NCI-H146 treated with DMSO at 0.1 percent for 48 hours (cell line): ENCODE results near the gene PTDSS2.
A peak's percentile ranks its signal among the peaks of the same experiment; 100 is the strongest.

Experiments
- DNase-seq: peaks from one replicate; lab custom pipeline; 2025; ENCODE audit not compliant: unreplicated experiment; lab: John Stamatoyannopoulos, UW

The PTDSS2 gene

GRCh38 chr11:445765-446588 is 4.1 kb upstream of the PTDSS2 start:
- DNase-seq = peak; percentile 49

- peak; percentile 84 for DNase-seq
Measured at GRCh38 chr11:446891-447290, 3.2 kb upstream of the PTDSS2 start.

GRCh38 chr11:447923-448731 is 2.0 kb upstream of the PTDSS2 start:
- peak; percentile 93 for DNase-seq

GRCh38 chr11:450809-451451 is 851 bp downstream of the PTDSS2 start:
- DNase-seq = peak; percentile 42

GRCh38 chr11:451738-452137 is 1.7 kb downstream of the PTDSS2 start:
- DNase-seq = no peak

- no peak for DNase-seq
Measured at GRCh38 chr11:452203-452744, 2.2 kb downstream of the PTDSS2 start.

GRCh38 chr11:452916-453527 is 2.9 kb downstream of the PTDSS2 start:
- DNase-seq = no peak

GRCh38 chr11:453564-453963 is 3.5 kb downstream of the PTDSS2 start:
- DNase-seq = no peak

GRCh38 chr11:454043-454442 is 4.0 kb downstream of the PTDSS2 start:
- DNase-seq = no peak

- DNase-seq = no peak
Measured at GRCh38 chr11:454801-455565, 4.9 kb downstream of the PTDSS2 start.

- no peak for DNase-seq
Measured at GRCh38 chr11:455566-456147, 5.6 kb downstream of the PTDSS2 start.

GRCh38 chr11:456533-456932 is 6.5 kb downstream of the PTDSS2 start:
- no peak for DNase-seq

- no peak for DNase-seq
Measured at GRCh38 chr11:457111-457760, 7.2 kb downstream of the PTDSS2 start.

- DNase-seq = no peak
Measured at GRCh38 chr11:459511-460220, 9.6 kb downstream of the PTDSS2 start.

GRCh38 chr11:460331-461199 is 10.5 kb downstream of the PTDSS2 start:
- no peak for DNase-seq

- DNase-seq = no peak
Measured at GRCh38 chr11:461626-462025, 11.5 kb downstream of the PTDSS2 start.

GRCh38 chr11:462107-462890 is 12.2 kb downstream of the PTDSS2 start:
- DNase-seq = no peak
